LNCaP clone FGC (cell line): Measurements from ENCODE around the gene EXOC4.
"Not testable (repeated sequence)": the region's sequence is repeated elsewhere in the genome, so short reads cannot be mapped to it uniquely, and the experiment has no call there.

Experiments used
- DNase-seq: peaks from one replicate; pipeline ENCODE4 v3.0.0-alpha.2; 2011; ENCODE audit warnings: low read depth
- H3K4me3 ChIP-seq: 2 replicates; pipeline ENCODE4 v1.5.1; 2011; ENCODE audit warnings: mild to moderate bottlenecking, low read depth, low read length, control low read depth
- CTCF ChIP-seq: IDR thresholded peaks from 2 replicates; pipeline ENCODE4 v1.5.1; 2012; ENCODE audit warnings: mild to moderate bottlenecking; ENCODE audit not compliant: control insufficient read depth, insufficient read depth; ENCODE audit errors: extremely low read depth

EXOC4 gene

DNA sequence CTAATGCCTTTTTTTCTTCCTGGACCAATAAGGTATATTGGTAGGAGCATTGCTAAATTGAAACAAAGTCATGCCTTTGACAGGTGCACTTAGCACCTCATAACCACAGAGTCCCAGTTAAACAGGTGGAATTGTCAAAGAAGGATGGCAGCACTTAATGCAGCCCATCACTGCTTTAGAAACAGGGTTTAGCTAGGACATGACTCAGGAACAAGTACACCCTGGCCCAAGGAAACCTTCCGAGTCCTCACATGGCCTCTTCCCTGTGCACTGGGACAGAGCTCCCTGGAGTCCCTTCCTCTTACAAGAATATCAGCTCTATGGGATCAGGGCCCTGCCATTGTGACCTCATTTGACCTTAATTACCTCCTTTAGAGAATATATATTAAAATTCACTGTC, 382.7 kb downstream of the EXOC4 start:
- no peak for TF ChIP-seq CTCF
- no peak for DNase-seq
- H3K4me3 ChIP-seq: no peak overlapping the region

DNA sequence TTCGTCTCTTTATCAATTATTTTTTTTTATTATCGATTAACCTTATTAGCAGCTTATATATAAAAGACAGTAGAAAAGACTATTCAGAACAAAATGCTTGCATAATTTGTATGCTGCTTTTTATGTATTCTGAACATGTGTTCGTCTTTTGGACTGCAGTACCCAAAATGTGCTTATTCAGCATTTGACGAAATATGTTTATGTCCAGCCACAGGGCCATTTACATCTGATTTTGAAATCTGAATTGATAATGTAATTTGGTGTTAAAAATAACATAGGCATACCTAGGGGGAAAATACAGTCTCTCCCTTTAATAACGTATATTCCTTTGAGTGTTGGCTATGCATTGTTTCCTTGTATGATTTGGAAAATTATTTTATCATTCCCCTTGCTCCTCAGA, 386.0 kb downstream of the EXOC4 start:
- no peak for TF ChIP-seq CTCF
- DNase-seq: no peak
- H3K4me3 ChIP-seq: no peak overlapping the region

DNA sequence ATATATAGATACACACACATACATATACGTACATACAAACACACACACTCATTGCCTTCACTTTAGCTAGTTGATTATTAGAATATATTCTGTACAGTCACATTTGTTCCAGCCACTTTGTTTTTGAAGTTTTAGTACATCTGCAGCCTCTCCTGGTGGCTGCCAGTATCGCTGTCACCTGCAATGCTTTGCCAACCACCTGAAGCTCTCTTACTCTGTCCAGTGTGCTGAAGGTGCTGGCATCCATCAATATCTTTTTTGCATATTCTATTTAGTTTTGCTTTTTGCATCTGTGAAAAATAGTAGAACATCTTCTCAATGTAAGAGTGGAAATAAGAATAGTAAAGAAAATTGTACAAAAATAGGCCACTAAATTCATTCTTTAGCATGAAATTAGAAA, 388.6 kb downstream of the EXOC4 start:
- H3K4me3 ChIP-seq: no peak overlapping the region
- DNase-seq: peak; percentile 6
- TF ChIP-seq CTCF: peak; percentile 44

GRCh38 chr7:133642907-133643306, 390.0 kb downstream of the EXOC4 start:
- no peak for TF ChIP-seq CTCF
- no peak for DNase-seq
- H3K4me3 ChIP-seq: no peak overlapping the region

GRCh38 chr7:133643652-133644051, 390.8 kb downstream of the EXOC4 start:
- DNase-seq, H3K4me3 ChIP-seq: not testable (repeated sequence)

DNA sequence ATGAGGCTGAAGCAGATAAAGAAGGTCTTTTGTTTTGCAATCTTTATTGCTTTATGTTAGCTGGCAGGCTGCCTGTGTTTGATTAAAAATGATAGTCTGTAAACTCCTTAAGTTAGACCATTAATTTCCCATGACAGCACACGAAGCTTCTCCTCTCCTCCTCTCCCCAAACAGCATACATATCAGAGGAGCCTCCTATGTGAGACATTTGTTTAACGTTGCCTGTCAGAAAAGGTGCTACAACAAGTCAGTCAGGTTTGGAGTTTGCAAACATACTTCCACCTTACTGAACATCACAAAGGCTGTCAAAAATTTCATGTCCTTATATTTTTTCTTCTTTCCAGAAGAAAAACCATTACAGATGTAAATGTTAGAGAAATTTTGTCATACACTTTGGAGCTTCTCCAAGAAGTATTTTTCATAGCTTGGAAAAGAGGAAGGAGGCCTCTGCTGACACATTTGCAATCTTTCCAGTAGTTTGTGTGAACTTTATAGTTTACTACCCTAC, 393.1 kb downstream of the EXOC4 start:
- DNase-seq: peak; percentile 65
- H3K4me3 ChIP-seq: no peak overlapping the region
- no peak for TF ChIP-seq CTCF

GRCh38 chr7:133646472-133647315, 393.8 kb downstream of the EXOC4 start:
- no peak for TF ChIP-seq CTCF
- DNase-seq: no peak
- no peak overlapping the region for H3K4me3 ChIP-seq
